MM.1S (cell line): Measurements from ENCODE around the gene DAB2IP.

Experiments
- DNase-seq: peaks from one replicate; pipeline ENCODE4 v3.0.0-alpha.2; 2015
- H2AFZ ChIP-seq: fragments of 300-600 bp; sonication (generic); 2 replicates; pipeline ENCODE4 v1.6.0; 2016; ENCODE audit warnings: antibody characterized with exemption, low read length
- H3F3A ChIP-seq: fragments of 300-600 bp; sonication (generic); 2 replicates; pipeline ENCODE4 v1.6.1; 2016; ENCODE audit warnings: mild to moderate bottlenecking, antibody characterized with exemption, low read length, moderate library complexity, mixed read lengths; ENCODE audit not compliant: insufficient read depth
- H3K27ac ChIP-seq: fragments of 300-600 bp; sonication (generic); 2 replicates; pipeline ENCODE4 v1.5.1; 2016; ENCODE audit warnings: mild to moderate bottlenecking, low read length
- H3K27me3 ChIP-seq: fragments of 300-600 bp; sonication (generic); replicated peaks from 2 replicates; pipeline ENCODE4 v1.6.0; 2016; ENCODE audit warnings: low read length; ENCODE audit not compliant: insufficient read depth
- H3K36me3 ChIP-seq: fragments of 300-600 bp; sonication (generic); replicated peaks from 2 replicates; pipeline ENCODE4 v1.6.1; 2016; ENCODE audit warnings: mild to moderate bottlenecking, low read length, mixed read lengths; ENCODE audit not compliant: insufficient read depth
- H3K4me1 ChIP-seq: fragments of 300-600 bp; sonication (generic); 2 replicates; pipeline ENCODE4 v1.6.1; 2016; ENCODE audit warnings: low read length, mixed read lengths
- H3K4me2 ChIP-seq: fragments of 300-600 bp; sonication (generic); 2 replicates; pipeline ENCODE4 v1.6.0; 2016; ENCODE audit warnings: low read depth, low read length
- H3K4me3 ChIP-seq: fragments of 300-600 bp; sonication (generic); 2 replicates; pipeline ENCODE4 v1.5.1; 2016; ENCODE audit warnings: low read length, mixed read lengths
- H3K79me2 ChIP-seq: fragments of 300-600 bp; sonication (generic); 2 replicates; pipeline ENCODE4 v1.6.1; 2016; ENCODE audit warnings: mixed run types, low read length, mixed read lengths
- H3K9ac ChIP-seq: fragments of 300-600 bp; sonication (generic); 2 replicates; pipeline ENCODE4 v1.6.1; 2016; ENCODE audit warnings: low read length, mixed read lengths
- H3K9me2 ChIP-seq: fragments of 300-600 bp; sonication (generic); replicated peaks from 2 replicates; pipeline ENCODE4 v1.6.1; 2016; ENCODE audit warnings: mild to moderate bottlenecking, low read length, mixed read lengths; ENCODE audit not compliant: insufficient read depth
- H3K9me3 ChIP-seq: fragments of 300-600 bp; sonication (generic); replicated peaks from 2 replicates; pipeline ENCODE4 v1.6.1; 2016; ENCODE audit warnings: mild to moderate bottlenecking, low read length, mixed read lengths; ENCODE audit not compliant: insufficient read depth
- H4K20me1 ChIP-seq: fragments of 300-600 bp; sonication (generic); 2 replicates; pipeline ENCODE4 v1.6.1; 2016; ENCODE audit warnings: mild to moderate bottlenecking, low read length, moderate library complexity, mixed read lengths; ENCODE audit not compliant: insufficient read depth
- CTCF ChIP-seq: fragments of 300-600 bp; sonication (generic); IDR thresholded peaks from 2 replicates; pipeline ENCODE4 v1.5.1; 2016; ENCODE audit warnings: antibody characterized with exemption, low read length, mixed read lengths
- EZH2 ChIP-seq: fragments of 300-600 bp; sonication (generic); optimal IDR thresholded peaks from 2 replicates; pipeline ENCODE3; 2017; ENCODE audit warnings: low read depth, mild to moderate bottlenecking, antibody characterized with exemption, low read length, mixed read lengths
- EZH2phosphoT487 ChIP-seq: fragments of 300-600 bp; sonication (generic); IDR thresholded peaks from 2 replicates; pipeline ENCODE4 v1.6.1; 2018; ENCODE audit warnings: antibody characterized with exemption, low read length

The DAB2IP gene

GRCh38 chr9:121765021-121765950 is 113.9 kb downstream of the DAB2IP start:
- Histone ChIP-seq H3K79me2 (no peaks in the 10 kb centered on the region), H2AFZ (no peak overlapping the region), H3K4me1 (no peaks in the 10 kb centered on the region), H3K4me3 (no peak overlapping the region), H3K36me3 (no peaks in the 10 kb centered on the region), H3K9me3 (no peaks in the 10 kb centered on the region), H3F3A (no peaks in the 10 kb centered on the region), H3K27ac (no peak overlapping the region), H3K27me3 (no peaks in the 10 kb centered on the region), H3K4me2 (no peak overlapping the region), H4K20me1 (no peaks in the 10 kb centered on the region), H3K9me2 (no peaks in the 10 kb centered on the region), H3K9ac (no peak overlapping the region)
- no peak for DNase-seq
- TF ChIP-seq EZH2phosphoT487 = no peak
- TF ChIP-seq CTCF = no peak
- TF ChIP-seq EZH2 = no peak

GRCh38 chr9:121766081-121766683 is 114.7 kb downstream of the DAB2IP start:
- H3K4me1 ChIP-seq = no peaks in the 10 kb centered on the region
- no peak overlapping the region for H3K27ac ChIP-seq
- no peaks in the 10 kb centered on the region for H3K27me3 ChIP-seq
- H3K9ac ChIP-seq = no peak overlapping the region
- H3K9me3 ChIP-seq = no peaks in the 10 kb centered on the region
- TF ChIP-seq EZH2phosphoT487 (no peak), CTCF (no peak), EZH2 (no peak)
- no peaks in the 10 kb centered on the region for H4K20me1 ChIP-seq
- no peak for DNase-seq
- H3K4me3 ChIP-seq = no peak overlapping the region
- no peak overlapping the region for H2AFZ ChIP-seq
- no peak overlapping the region for H3K4me2 ChIP-seq
- no peaks in the 10 kb centered on the region for H3K79me2 ChIP-seq
- H3K9me2 ChIP-seq = no peaks in the 10 kb centered on the region
- no peaks in the 10 kb centered on the region for H3K36me3 ChIP-seq
- H3F3A ChIP-seq = no peaks in the 10 kb centered on the region

GRCh38 chr9:121767171-121767769 is 115.8 kb downstream of the DAB2IP start:
- no peaks in the 10 kb centered on the region for H3F3A ChIP-seq
- H3K36me3 ChIP-seq = no peaks in the 10 kb centered on the region
- H3K27me3 ChIP-seq = no peaks in the 10 kb centered on the region
- H3K4me1 ChIP-seq = no peaks in the 10 kb centered on the region
- no peak overlapping the region for H3K4me3 ChIP-seq
- TF ChIP-seq CTCF (no peak), EZH2phosphoT487 (no peak), EZH2 (no peak)
- no peak overlapping the region for H3K4me2 ChIP-seq
- DNase-seq = no peak
- H3K9me3 ChIP-seq = no peaks in the 10 kb centered on the region
- H3K79me2 ChIP-seq = no peaks in the 10 kb centered on the region
- no peak overlapping the region for H3K27ac ChIP-seq
- H3K9ac ChIP-seq = no peak overlapping the region
- no peaks in the 10 kb centered on the region for H4K20me1 ChIP-seq
- H2AFZ ChIP-seq = no peak overlapping the region
- H3K9me2 ChIP-seq = no peaks in the 10 kb centered on the region
